HG03108 (cell line): ENCODE measurements around the gene CITED2.

Source experiments
- ATAC-seq: cut with Tn5 transposase; IDR thresholded peaks from one replicate; pipeline ENCODE4 v1.9.1; 2021; ENCODE audit warnings: moderate library complexity; ENCODE audit not compliant: unreplicated experiment

CITED2 gene

DNA sequence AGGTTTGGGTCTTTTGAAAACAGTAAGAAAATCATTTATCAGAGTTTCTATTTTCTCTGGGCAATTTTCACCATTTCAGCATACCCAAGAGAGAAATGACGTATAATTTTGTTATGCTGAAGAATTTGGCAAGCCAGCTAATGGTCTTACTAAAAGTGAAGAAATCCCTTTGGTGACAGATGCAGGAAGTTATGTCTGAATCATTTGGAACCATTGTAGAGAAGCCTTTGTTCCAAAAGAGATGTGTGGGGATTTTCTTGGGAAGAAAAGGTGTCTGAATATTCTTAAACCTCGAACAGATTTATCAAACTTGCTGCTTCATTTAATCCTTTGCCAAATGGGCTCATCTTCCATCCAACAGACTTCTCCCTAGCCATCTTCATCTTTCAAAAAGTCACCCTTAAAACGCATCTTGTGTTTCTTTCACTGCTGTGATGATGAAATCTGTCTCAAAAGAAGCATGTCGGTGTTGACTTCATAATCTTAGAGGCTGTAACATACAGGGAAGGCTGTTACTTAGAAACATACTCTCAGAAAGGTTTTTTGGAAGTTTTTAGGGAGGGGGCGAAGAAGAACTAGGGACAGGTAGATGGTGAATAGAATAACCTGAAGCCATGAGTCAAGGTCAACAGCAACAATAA is 39.5 kb downstream of the CITED2 start:
- no peak for ATAC-seq

DNA sequence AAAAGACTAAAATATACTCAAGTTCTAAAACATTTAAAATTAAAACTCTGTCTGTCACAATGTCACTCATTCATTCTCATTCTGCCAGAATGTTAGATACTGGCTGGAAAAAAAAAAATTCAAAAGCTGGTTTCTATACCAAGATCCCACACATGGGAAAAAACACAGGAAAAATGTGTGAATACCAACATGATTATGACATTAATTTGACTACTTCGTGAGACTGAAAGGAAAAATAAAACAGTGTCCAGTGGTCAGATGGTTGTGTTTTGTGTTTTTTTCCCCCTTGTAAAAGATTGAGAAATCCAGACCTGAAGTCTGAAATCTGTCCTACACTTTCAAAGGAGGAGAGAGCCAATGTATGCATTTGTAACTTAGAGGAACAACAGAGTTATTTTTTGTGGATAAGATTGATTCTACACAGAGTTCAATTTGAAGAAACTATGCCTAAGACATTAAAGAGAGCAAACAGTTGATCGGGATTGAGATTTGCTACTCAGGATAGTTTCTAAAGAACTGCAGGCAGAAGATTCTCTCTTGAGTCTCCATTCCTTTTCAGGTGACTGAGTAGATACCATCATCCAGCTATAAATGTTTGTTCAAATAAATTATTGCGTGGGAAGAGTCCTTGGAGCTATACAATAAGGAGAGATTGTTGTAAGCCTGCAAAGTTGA is 43.5 kb downstream of the CITED2 start:
- no peak for ATAC-seq

DNA sequence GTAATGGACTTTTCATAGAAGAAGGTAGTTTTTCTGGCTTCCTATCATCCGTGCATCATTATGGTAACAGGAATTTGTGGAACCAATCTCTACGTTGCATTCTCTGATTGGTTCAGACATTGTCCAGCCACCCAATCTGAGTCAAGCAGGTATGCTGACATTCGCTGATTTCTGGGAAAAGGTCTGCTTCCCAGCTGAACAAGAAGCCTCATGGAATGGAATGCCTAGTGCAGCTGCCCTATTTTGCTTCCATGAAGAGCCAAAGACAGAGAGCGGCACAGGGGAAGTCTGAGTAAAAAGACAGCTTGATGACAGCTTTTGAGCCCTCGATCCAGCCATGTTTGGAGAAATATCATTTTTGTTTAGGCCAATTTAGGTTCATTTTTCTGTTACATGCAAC is 44.1 kb downstream of the CITED2 start:
- no peak for ATAC-seq

DNA sequence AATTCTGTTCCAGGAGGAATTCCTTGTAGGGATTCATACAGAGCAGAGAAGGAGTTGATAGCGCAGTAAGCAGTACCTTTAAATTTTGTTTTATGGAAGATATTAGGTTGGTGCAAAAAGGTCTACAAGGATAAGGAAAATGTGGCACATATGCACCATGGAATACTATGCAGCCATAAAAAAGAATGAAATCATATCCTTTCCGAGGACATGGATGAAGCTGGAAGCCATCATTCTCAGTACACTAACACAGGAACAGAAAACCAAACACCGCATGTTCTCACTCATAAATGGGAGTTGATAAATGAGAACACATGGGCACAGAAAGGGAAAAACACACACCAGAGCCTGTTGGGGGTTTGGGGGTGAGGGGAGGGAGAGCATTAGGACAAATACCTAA is 45.2 kb downstream of the CITED2 start:
- ATAC-seq, result no peak

DNA sequence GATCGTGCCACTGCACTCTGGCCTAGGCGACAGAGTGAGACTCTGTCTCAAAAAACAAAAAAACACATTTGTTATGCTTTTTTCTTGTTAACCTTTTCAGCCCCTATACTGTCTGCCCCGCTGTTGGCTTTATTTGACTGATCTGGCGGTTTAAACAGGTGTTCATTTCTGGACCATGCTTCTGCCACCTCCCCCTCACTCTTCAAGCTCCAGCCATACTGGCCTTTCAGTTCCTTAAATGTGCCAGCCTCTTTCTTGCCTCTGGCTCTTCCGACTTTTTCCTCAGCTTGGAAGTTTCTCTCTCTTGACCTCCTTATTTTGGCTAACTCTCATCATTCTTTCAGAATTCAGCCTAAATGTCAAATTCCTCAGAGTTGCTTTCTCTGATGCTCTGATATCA is 47.4 kb downstream of the CITED2 start:
- peak; percentile 42 for ATAC-seq

DNA sequence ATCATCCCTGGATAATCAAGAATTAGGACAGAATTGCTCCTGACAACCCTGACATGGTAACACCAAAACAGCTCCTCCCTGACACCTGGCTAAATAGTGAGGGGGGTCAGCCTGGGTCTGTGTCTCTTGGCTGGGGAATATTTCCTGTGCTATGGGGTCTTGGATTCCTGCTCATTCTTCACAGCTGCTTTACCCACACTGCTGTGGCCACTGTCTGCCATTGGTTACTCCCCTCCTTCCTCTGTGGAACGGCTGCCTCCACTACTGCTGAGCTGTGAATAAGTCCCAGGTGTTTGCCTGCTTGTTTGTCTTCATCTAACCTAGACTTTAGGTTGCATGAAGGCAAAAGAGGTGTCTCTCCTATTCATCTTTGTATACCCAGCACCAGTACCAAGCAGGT is 48.8 kb downstream of the CITED2 start:
- no peak for ATAC-seq

DNA sequence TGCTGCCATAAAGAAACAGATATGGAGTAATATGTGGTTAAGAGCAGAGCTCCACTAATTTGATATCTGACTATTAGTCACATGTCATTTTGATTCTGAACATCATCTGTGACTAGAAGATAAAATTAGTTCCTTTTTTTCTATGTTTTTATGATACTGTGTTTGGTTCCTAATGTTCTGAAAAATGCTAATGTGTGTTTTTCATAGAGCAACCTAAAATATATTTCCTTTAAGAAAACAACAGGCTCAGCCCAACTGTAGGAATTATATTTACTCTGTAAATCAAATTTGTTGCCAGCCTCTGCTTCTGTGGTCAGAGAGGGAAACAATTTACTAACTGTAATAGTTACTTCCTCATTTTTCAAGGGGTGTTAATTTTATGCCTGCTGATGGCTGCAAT is 49.3 kb downstream of the CITED2 start:
- ATAC-seq, result peak; percentile 29

DNA sequence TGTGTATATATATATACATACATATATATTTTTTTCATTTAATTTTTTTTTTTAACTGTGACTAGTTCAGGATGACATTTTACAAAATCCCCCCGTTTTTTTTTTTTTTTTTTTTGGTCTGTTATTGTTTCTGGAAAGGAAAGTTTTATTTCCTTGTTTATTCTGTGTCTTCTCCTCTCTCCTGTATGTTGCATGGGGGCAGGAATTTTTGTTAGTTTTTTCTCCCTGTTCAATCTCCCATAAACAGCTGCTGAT is 50.2 kb downstream of the CITED2 start:
- no peak for ATAC-seq

DNA sequence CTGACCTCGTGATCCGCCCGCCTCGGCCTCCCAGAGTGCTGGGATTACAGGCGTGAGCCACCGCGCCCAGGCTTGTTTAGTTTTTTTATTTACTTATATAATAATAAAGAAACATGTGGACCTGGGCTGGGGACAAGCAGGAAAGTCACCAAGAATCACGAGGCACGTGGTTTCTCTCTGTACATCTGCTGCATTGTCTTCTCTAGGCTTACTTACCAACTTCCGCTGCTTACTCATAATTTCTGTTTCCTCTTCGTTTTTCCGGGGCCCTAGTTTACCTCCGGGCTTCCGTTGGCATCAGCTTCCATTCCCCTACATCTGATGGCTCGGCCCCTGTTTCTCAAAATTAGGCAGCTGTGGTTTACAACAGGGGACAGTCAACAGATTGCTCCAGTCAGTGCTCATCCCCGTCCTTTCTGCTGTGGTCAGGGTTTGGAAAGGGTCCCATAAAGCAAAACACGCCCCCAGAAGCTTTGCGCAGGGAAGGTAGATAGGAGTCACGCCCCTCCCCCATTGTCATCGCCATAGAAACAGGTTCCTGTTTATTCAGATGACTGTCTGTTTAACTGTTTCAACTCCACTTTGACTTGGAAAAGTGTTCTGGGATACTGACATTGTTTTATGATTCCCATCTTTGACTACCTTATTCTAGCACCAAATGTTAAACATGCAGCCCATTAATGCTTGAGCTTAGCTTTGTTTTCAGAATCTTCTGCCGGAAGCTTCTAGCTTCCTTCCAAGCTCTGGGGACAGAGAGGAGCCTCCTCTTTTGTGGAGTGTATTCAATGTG is 50.7 kb downstream of the CITED2 start:
- ATAC-seq, result peak; percentile 33
